C4-2B (cell line): ENCODE measurements around the gene KRT73.

Source experiments
- ZFX ChIP-seq: fragments of 450-650 bp; IDR thresholded peaks from 2 replicates; pipeline ENCODE4 v1.6.1; 2017
- TF ChIP-seq, protein P1 (sequence below): fragments of 450-650 bp; conservative IDR thresholded peaks from 2 replicates; pipeline ENCODE4 v1.5.1; 2017; ENCODE audit warnings: mild to moderate bottlenecking

DNA sequence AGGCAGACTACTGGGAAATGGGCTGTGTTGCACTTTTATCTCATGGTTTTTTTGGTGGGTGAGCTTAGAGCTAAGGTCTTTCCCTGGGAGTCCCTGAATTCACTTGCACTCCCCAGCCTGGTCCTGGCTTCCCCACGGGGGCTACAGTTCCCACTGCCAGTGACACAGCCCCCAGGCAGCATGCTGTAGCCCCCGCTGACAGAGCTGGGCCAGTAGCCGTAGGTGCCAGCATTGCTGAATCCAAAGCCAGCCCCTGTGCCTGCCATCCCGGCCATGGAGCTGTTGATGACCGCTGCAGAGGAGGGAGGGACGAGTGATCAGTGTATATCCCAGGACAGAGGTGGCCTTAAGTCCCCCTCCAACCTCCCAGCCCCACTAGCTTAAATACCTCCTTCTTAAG is 10.2 kb downstream of the KRT73 start:
- TF ChIP-seq, protein P1, sequence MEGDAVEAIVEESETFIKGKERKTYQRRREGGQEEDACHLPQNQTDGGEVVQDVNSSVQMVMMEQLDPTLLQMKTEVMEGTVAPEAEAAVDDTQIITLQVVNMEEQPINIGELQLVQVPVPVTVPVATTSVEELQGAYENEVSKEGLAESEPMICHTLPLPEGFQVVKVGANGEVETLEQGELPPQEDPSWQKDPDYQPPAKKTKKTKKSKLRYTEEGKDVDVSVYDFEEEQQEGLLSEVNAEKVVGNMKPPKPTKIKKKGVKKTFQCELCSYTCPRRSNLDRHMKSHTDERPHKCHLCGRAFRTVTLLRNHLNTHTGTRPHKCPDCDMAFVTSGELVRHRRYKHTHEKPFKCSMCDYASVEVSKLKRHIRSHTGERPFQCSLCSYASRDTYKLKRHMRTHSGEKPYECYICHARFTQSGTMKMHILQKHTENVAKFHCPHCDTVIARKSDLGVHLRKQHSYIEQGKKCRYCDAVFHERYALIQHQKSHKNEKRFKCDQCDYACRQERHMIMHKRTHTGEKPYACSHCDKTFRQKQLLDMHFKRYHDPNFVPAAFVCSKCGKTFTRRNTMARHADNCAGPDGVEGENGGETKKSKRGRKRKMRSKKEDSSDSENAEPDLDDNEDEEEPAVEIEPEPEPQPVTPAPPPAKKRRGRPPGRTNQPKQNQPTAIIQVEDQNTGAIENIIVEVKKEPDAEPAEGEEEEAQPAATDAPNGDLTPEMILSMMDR, result no peak
- TF ChIP-seq ZFX, result no peak
